Endothelial cell of umbilical vein (primary cell): ENCODE measurements around the gene IGSF9. TPM values are rescaled to one million over a fixed set of nuclear protein-coding genes. Genes with fewer than 3 reads are reported as not detected.

Experiments
- BruUV-seq: library from RNA; stranded (reverse); fragments of 400-500 nt; replicated peaks from 2 replicates; lab custom pipeline; 2021; lab: Mats Ljungman, UMichigan
- CTCF ChIA-PET: fragments of 300-600, 350-600 bp; sonication (Branson Sonifier 250); formaldehyde crosslinking; loops from one replicate; lab custom pipeline; 2021; ENCODE audit warnings: antibody characterized with exemption, inconsistent platforms; lab: Charles Lee
- POLR2A ChIA-PET: fragments of 300-600, 350-600 bp; sonication (Branson Sonifier 250); formaldehyde crosslinking; loops from one replicate; lab custom pipeline; 2021; ENCODE audit warnings: antibody characterized with exemption, inconsistent platforms; lab: Charles Lee
- DNase-seq: peaks from one replicate; pipeline ENCODE4 v3.0.0-alpha.2; 2011; ENCODE audit warnings: low read depth, low spot score
- FAIRE-seq: peaks from 2 replicates; lab custom pipeline; 2011; peaks lifted over from hg19 to GRCh38; lab: Jason Lieb, UNC
- H2AFZ ChIP-seq: 2 replicates; pipeline ENCODE4 v1.6.0; 2012; ENCODE audit warnings: low read depth, low read length, control low read depth, inconsistent platforms
- H3K27ac ChIP-seq: 2 replicates; pipeline ENCODE4 v1.5.1; 2011; ENCODE audit warnings: low read depth, mild to moderate bottlenecking, control low read depth, low read length, moderate library complexity; ENCODE audit not compliant: insufficient read depth
- H3K27me3 ChIP-seq, 2 experiments: 2 replicates each; pipeline versions ENCODE4 v1.6.0 to v1.6.1; 2011; ENCODE audit warnings: low read length in 2 of 2, mixed read lengths in 1 of 2; ENCODE audit not compliant: control insufficient read depth in 2 of 2, insufficient read depth in 2 of 2
- H3K36me3 ChIP-seq, 2 experiments: 2 replicates in 1 of 2; 3 replicates in 1 of 2; pipeline ENCODE4 v1.5.1; 2011; ENCODE audit warnings: low read length in 2 of 2, mild to moderate bottlenecking in 1 of 2, moderate library complexity in 1 of 2; ENCODE audit not compliant: control insufficient read depth in 2 of 2, insufficient read depth in 2 of 2; ENCODE audit errors: extremely low read depth in 1 of 2
- H3K4me1 ChIP-seq: 3 replicates; pipeline ENCODE4 v1.5.1; 2011; ENCODE audit warnings: mild to moderate bottlenecking, low read length; ENCODE audit not compliant: control insufficient read depth, insufficient read depth; ENCODE audit errors: extremely low read depth
- H3K4me2 ChIP-seq: 2 replicates; pipeline ENCODE4 v1.6.1; 2011; ENCODE audit warnings: low read length, control low read depth, mixed read lengths; ENCODE audit not compliant: insufficient read depth
- H3K4me3 ChIP-seq, 3 experiments: fragments of 200-600 bp in 1 of 3; sonication (generic), shearing (Covaris generic) in 1 of 3; replicated peaks in 1 of 3; 2 replicates each; pipeline ENCODE4 v1.5.1; 2011 to 2016; ENCODE audit warnings: control low read depth in 3 of 3, low read length in 3 of 3, mild to moderate bottlenecking in 2 of 3, inconsistent platforms in 1 of 3, low read depth in 1 of 3, moderate library complexity in 1 of 3; ENCODE audit not compliant: insufficient read depth in 1 of 3
- H3K79me2 ChIP-seq: 2 replicates; pipeline ENCODE4 v1.6.0; 2012; ENCODE audit warnings: low read length, inconsistent platforms; ENCODE audit not compliant: control insufficient read depth, insufficient read depth
- H3K9ac ChIP-seq: replicated peaks from 2 replicates; pipeline ENCODE3; 2011; ENCODE audit warnings: low read length, control low read depth; ENCODE audit not compliant: insufficient read depth; ENCODE audit errors: extremely low read depth
- H3K9me1 ChIP-seq: replicated peaks from 3 replicates; pipeline ENCODE4 v1.6.0; 2011; ENCODE audit warnings: mild to moderate bottlenecking, low read length; ENCODE audit not compliant: control insufficient read depth, insufficient read depth; ENCODE audit errors: extremely low read depth
- H3K9me3 ChIP-seq: replicated peaks from 2 replicates; pipeline ENCODE4 v1.5.1; 2012; ENCODE audit warnings: low read length, inconsistent platforms; ENCODE audit not compliant: control insufficient read depth, insufficient read depth
- H4K20me1 ChIP-seq: replicated peaks from 2 replicates; pipeline ENCODE3; 2011; ENCODE audit warnings: mild to moderate bottlenecking, low read length; ENCODE audit not compliant: control insufficient read depth, insufficient read depth; ENCODE audit errors: extremely low read depth
- EZH2 ChIP-seq: IDR thresholded peaks from 2 replicates; pipeline ENCODE4 v1.6.1; 2012; ENCODE audit warnings: borderline replicate concordance, low read depth, mild to moderate bottlenecking, moderate library complexity, low read length, inconsistent platforms; ENCODE audit not compliant: severe bottlenecking
- FOS ChIP-seq: IDR thresholded peaks from 2 replicates; pipeline ENCODE4 v1.6.1; 2011; ENCODE audit warnings: mild to moderate bottlenecking, low read length, moderate library complexity, borderline replicate concordance; ENCODE audit not compliant: insufficient read depth
- GATA2 ChIP-seq: IDR thresholded peaks from 2 replicates; pipeline ENCODE4 v1.7.0; 2011; ENCODE audit warnings: low read depth, mild to moderate bottlenecking, moderate library complexity, mixed read lengths, low read length; ENCODE audit not compliant: insufficient read length, insufficient read depth
- JUN ChIP-seq: IDR thresholded peaks from 2 replicates; pipeline ENCODE4 v1.6.1; 2011; ENCODE audit warnings: borderline replicate concordance, low read depth; ENCODE audit not compliant: insufficient read length, insufficient read depth
- MYC ChIP-seq: IDR thresholded peaks from one replicate; pipeline ENCODE4 v1.6.1; 2011; ENCODE audit warnings: mild to moderate bottlenecking, low read depth, low read length
- POLR2A ChIP-seq: IDR thresholded peaks from 2 replicates; pipeline ENCODE4 v1.6.1; 2012; ENCODE audit warnings: low read depth, mild to moderate bottlenecking, control low read depth, low read length
- POLR2AphosphoS5 ChIP-seq: IDR thresholded peaks from 2 replicates; pipeline ENCODE4 v1.6.1; 2012; ENCODE audit warnings: low read depth, mild to moderate bottlenecking, control low read depth, low read length, moderate library complexity; ENCODE audit not compliant: insufficient read depth
- dilution Hi-C: fragments of 300-500 bp; cut with MboI; formaldehyde crosslinking; loops from one replicate; pipeline ENCODE4 v1.15.0; 2019; ENCODE audit warnings: low sequenced_read_pairs; ENCODE audit not compliant: extremely low pct_ligation_motif_present
- intact Hi-C: fragments of 100-400 bp; cut with micrococcal nuclease; formaldehyde crosslinking; loops from one replicate; pipeline ENCODE4 v1.10.0; 2022
- polyA plus RNA-seq, 4 experiments: library from polyadenylated mRNA; depleted of rRNA in 3 of 4; stranded (reverse) in 3 of 4; unstranded in 1 of 4; fragments of >200 nt; gene quantifications; 2 replicates each; pipeline versions ENCODE4 v1.2.1 to v1.2.3, GENCODE V29; 2011 to 2012; ENCODE audit warnings: missing spikeins in 1 of 4
- total RNA-seq: library from RNA; stranded (reverse); gene quantifications from 2 replicates; pipeline ENCODE4 v1.2.3, GENCODE V29; 2021
- TF ChIP-seq, protein P1 (sequence below): IDR thresholded peaks from 2 replicates; pipeline ENCODE4 v1.6.1; 2011; ENCODE audit not compliant: insufficient read depth, insufficient read length
- TF ChIP-seq, protein P2 (sequence below), 2 donors: IDR thresholded peaks; 1 replicate in 1 of 2; 2 replicates in 1 of 2; pipeline ENCODE4 v1.5.1; 2011; ENCODE audit warnings: low read length in 2 of 2, mild to moderate bottlenecking in 2 of 2, moderate library complexity in 2 of 2, control low read depth in 1 of 2, inconsistent platforms in 1 of 2, low read depth in 1 of 2; ENCODE audit not compliant: insufficient read depth in 1 of 2; ENCODE audit errors: extremely low read depth in 1 of 2

Gene IGSF9
- total and polyA plus RNA-seq, 2 donors (not counting 3 experiments of a cell fraction or from before 2014, with no cell fraction given), result 0.15 TPM

DNA sequence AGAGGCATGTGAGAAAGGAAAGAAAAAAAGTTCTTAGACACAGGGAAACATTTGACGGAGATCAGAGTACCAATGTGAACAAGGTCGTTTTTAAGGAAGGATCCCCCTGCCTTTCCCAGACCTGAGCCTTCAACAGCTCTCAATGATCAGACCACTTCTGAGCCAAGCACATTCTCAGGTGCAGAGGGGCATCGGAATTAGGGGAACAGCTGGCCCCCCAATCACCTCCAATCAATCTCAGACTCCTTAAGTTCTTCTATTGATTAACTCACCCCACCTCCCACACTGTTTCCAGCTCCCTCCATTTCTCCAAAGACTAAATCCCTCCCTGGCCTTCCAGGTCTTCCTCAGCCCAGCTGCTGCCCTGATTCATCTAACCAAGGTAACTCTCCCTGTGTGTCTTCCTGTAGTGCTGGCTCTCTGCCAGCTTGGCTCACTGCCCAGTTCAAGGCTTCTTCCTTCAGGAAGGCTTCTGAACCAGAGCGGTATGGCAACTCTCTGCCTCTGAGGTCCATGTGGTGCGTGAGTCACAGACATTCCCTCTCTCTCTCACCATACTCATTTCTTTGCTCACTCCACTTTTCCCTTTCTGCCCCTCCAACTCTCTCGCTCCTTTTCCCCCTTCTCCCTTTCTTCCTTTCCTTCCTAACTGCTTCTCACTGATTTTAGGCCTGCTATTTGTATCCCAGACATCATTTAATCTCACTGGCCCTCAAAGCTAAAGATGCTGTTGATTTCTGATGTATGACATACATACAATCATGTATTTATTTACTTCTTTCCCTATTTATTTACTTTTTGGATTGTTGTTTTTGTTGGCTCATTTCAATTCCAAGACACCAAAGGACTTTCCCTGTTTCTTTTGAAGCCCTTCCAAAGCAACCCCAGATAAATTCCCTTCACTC is 63.5 kb downstream of the IGSF9 start:
- DNase-seq (peak; percentile 89), FAIRE-seq (peak; percentile 96)
- Histone ChIP-seq H3K9ac (no peak overlapping the region), H3K27me3 (no peaks in the 10 kb centered on the region), H3K4me1 (peaks cover 16% of the 10 kb centered on the region), H3K9me3 (no peaks in the 10 kb centered on the region), H3K9me1 (no peaks in the 10 kb centered on the region), H3K36me3 (no peaks in the 10 kb centered on the region), H3K4me2 (peak overlapping the region; percentile 65), H2AFZ (no peak overlapping the region), H3K79me2 (no peaks in the 10 kb centered on the region), H3K27ac (peak overlapping the region; percentile 70), H4K20me1 (no peaks in the 10 kb centered on the region), H3K4me3 (no peak overlapping the region)
- ChIA-PET CTCF (interaction anchor here (1.1 to 5.0 kb wide), 5 partner anchors 9 to 101 kb away, joined by 3 to 36 read pairs (median 4); partner anchors contain the start of gene DUSP23), POLR2A (no interaction called here)
- TSS peak; percentile 97 for BruUV-seq
- dilution Hi-C loops (no loop called here), intact Hi-C loops (loop anchor here (2.0 kb wide), 1 partner anchor 27 kb away; no protein-coding TSS in a partner anchor)
- TF ChIP-seq, protein P1, sequence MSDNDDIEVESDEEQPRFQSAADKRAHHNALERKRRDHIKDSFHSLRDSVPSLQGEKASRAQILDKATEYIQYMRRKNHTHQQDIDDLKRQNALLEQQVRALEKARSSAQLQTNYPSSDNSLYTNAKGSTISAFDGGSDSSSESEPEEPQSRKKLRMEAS, result peak; percentile 51
- no peak for TF ChIP-seq GATA2
- TF ChIP-seq POLR2A, result peak; percentile 40
- peak; percentile 91 for TF ChIP-seq FOS
- TF ChIP-seq POLR2AphosphoS5, result peak; percentile 84
- peak; percentile 91 for TF ChIP-seq MYC
- TF ChIP-seq, protein P2, sequence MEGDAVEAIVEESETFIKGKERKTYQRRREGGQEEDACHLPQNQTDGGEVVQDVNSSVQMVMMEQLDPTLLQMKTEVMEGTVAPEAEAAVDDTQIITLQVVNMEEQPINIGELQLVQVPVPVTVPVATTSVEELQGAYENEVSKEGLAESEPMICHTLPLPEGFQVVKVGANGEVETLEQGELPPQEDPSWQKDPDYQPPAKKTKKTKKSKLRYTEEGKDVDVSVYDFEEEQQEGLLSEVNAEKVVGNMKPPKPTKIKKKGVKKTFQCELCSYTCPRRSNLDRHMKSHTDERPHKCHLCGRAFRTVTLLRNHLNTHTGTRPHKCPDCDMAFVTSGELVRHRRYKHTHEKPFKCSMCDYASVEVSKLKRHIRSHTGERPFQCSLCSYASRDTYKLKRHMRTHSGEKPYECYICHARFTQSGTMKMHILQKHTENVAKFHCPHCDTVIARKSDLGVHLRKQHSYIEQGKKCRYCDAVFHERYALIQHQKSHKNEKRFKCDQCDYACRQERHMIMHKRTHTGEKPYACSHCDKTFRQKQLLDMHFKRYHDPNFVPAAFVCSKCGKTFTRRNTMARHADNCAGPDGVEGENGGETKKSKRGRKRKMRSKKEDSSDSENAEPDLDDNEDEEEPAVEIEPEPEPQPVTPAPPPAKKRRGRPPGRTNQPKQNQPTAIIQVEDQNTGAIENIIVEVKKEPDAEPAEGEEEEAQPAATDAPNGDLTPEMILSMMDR (IDR thresholded peaks at IDR 0.05; ENCODE audit: extremely low read depth in 1 of 2, insufficient read depth in 1 of 2, low read depth in 1 of 2, low read length in 2 of 2), result no peak
- TF ChIP-seq JUN, result peak; percentile 69
- TF ChIP-seq EZH2, result no peak
